GM19351 (cell line): ENCODE measurements around the gene ALOX15B.

Source experiments
- ATAC-seq: cut with Tn5 transposase; IDR thresholded peaks from one replicate; pipeline ENCODE4 v1.9.1; 2021; ENCODE audit warnings: mild to moderate bottlenecking, moderate library complexity; ENCODE audit not compliant: unreplicated experiment

The ALOX15B gene, protein sequence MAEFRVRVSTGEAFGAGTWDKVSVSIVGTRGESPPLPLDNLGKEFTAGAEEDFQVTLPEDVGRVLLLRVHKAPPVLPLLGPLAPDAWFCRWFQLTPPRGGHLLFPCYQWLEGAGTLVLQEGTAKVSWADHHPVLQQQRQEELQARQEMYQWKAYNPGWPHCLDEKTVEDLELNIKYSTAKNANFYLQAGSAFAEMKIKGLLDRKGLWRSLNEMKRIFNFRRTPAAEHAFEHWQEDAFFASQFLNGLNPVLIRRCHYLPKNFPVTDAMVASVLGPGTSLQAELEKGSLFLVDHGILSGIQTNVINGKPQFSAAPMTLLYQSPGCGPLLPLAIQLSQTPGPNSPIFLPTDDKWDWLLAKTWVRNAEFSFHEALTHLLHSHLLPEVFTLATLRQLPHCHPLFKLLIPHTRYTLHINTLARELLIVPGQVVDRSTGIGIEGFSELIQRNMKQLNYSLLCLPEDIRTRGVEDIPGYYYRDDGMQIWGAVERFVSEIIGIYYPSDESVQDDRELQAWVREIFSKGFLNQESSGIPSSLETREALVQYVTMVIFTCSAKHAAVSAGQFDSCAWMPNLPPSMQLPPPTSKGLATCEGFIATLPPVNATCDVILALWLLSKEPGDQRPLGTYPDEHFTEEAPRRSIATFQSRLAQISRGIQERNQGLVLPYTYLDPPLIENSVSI

DNA sequence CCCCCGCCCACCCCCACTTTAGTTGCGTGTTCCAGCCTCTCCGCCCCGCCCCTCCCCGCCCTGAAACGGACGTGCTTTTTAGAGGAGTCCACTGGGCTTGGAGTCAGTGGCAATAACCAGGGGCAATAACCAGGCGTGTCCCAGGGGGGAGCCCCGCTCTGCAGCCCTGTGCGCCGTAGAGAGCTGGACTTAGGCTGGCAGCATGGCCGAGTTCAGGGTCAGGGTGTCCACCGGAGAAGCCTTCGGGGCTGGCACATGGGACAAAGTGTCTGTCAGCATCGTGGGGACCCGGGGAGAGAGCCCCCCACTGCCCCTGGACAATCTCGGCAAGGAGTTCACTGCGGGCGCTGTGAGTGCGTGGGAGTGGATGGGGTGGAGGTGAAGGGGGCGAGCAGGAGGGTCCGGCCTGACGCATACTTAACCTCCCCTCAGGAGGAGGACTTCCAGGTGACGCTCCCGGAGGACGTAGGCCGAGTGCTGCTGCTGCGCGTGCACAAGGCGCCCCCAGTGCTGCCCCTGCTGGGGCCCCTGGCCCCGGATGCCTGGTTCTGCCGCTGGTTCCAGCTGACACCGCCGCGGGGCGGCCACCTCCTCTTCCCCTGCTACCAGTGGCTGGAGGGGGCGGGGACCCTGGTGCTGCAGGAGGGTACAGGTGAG, at the start of gene ALOX15B:
Gene ALOX15B (plus strand): TSS at position 106 of the 657 bp plus-strand sequence. CDS start 97 bp downstream, at position 203.
- ATAC-seq: no peak

- ATAC-seq: no peak
These were observed 48.8 kb upstream of the ALOX15B start for GRCh38 chr17:7989781-7990655.

DNA sequence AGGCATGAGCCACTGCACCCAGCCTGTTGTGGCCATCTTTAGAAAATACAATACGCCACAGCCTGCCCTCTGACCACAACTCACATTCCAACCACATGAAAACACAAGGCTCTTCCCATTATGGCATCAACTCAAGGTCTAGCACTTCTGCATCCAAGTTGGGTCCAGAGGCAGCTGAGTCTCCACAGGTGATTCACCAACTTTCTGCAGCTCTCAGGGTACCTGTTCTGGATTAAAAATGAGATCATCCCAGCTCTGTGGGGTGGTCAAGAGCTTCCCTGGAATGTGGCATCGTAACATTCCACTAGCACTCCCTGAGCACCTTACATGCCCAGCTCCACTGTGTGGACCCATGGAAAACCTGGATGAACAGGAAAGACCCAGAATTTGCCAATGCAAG, 46.3 kb upstream of the ALOX15B start:
- no peak for ATAC-seq

DNA sequence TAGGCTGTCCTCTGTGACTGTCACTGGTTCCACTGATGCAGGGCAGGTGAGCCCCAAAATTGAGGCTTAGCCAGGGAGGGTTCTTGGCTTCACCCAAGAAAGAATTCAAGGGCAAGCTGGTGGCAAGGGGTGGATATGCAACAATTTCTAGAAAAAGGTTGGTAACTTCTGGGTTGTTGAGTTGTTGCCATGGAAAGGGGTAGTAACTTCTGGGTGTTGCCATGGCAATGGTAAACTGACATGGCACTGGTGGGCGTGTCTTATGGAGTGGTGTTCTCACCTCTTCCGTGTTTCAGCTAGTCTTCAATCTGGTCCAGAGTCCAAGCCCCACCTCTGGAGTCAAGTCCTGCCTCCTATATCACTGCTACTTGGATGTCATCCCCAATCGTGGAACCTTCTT, 45.9 kb upstream of the ALOX15B start:
- ATAC-seq: no peak

GRCh38 chr17:7993972-7994589, 44.8 kb upstream of the ALOX15B start:
- no peak for ATAC-seq

- no peak for ATAC-seq
These were observed 43.1 kb upstream of the ALOX15B start for GRCh38 chr17:7995724-7996123.

DNA sequence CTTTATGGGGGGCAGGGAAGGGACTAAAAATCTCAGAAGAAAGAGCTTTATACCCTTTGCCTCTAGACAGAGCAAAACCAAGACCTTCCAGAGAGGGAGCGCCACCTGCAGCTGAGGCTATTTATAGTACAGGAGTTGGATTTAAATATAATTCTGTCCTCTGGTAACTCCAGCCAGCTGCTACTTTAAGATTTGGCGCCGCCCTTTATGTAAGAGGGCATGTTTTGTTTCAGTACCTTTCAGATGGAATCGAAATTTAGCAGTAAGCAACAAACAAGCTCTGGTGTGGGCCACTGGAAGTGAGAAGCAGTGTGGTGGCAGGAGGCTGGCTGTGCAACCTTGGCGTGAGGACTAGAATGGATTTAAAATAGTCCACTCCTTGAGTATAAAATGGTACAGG, 41.7 kb upstream of the ALOX15B start:
- no peak for ATAC-seq

- ATAC-seq: no peak
These were observed 36.7 kb upstream of the ALOX15B start, which contains the start of gene GUCY2D for GRCh38 chr17:8001976-8002720. Gene GUCY2D (plus strand): TSS chr17:8002615. CDS start chr17:8003048, 433 bp downstream.

DNA sequence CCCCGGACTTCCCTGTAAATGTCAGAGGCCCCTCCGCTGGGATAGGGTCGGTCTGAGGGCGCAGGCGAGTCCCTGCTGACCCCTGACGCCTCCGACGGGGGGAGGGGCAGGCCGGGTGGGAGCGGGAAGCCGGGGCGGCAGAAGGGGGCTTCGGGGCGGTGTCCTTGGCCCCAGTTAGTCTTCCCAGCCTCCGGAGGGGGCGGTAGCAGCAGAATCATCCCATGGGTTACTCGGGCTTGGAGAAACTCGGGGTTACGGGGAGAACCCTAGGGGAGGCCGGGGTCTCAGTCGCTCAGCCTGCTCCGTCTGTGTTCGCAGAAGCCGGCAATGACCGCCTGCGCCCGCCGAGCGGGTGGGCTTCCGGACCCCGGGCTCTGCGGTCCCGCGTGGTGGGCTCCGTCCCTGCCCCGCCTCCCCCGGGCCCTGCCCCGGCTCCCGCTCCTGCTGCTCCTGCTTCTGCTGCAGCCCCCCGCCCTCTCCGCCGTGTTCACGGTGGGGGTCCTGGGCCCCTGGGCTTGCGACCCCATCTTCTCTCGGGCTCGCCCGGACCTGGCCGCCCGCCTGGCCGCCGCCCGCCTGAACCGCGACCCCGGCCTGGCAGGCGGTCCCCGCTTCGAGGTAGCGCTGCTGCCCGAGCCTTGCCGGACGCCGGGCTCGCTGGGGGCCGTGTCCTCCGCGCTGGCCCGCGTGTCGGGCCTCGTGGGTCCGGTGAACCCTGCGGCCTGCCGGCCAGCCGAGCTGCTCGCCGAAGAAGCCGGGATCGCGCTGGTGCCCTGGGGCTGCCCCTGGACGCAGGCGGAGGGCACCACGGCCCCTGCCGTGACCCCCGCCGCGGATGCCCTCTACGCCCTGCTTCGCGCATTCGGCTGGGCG, 35.9 kb upstream of the ALOX15B start:
- no peak for ATAC-seq

GRCh38 chr17:8003594-8004181, 35.2 kb upstream of the ALOX15B start:
- no peak for ATAC-seq

- ATAC-seq: no peak
These were observed 34.0 kb upstream of the ALOX15B start for GRCh38 chr17:8004899-8005298.

GRCh38 chr17:8005357-8005756, 33.5 kb upstream of the ALOX15B start:
- no peak for ATAC-seq

DNA sequence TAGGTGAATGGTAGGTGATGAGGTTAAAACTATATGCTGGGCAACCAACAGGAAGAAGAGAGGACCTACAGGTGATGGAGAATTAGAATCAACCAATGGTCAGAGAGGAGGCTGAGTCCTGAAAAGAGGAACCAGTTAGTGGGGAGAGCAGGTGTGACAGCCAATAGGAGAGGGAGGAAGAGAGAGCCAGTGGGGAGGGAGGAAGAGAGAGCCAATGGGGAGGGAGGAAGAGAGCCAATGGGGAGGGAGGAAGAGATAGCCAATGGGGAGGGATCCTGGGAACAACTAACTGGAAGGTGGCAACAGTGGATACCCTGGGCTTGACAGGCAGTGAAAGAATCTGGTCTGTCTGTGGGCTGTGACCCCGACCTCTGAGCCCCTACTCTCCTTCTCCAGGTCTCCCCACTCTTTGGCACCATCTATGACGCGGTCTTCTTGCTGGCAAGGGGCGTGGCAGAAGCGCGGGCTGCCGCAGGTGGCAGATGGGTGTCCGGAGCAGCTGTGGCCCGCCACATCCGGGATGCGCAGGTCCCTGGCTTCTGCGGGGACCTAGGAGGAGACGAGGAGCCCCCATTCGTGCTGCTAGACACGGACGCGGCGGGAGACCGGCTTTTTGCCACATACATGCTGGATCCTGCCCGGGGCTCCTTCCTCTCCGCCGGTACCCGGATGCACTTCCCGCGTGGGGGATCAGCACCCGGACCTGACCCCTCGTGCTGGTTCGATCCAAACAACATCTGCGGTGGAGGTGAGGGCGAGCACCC, 32.7 kb upstream of the ALOX15B start:
- ATAC-seq: no peak

GRCh38 chr17:8006836-8007680, 31.8 kb upstream of the ALOX15B start:
- ATAC-seq: no peak

GRCh38 chr17:8007836-8008235, 31.0 kb upstream of the ALOX15B start:
- ATAC-seq: no peak

DNA sequence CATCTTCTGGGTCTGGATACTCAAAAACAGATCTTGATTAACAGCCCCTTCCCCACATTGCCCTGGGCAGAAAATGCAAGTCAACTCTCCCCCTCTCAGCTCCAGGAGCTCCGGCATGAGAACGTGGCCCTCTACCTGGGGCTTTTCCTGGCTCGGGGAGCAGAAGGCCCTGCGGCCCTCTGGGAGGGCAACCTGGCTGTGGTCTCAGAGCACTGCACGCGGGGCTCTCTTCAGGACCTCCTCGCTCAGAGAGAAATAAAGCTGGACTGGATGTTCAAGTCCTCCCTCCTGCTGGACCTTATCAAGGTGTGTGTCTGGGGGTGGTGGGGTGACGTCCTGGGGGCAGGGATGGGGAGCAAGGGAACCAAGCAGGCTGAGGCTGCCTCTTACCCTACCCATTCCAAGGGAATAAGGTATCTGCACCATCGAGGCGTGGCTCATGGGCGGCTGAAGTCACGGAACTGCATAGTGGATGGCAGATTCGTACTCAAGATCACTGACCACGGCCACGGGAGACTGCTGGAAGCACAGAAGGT, 26.7 kb upstream of the ALOX15B start:
- ATAC-seq: no peak
